ENCODE measurements around the gene CMPK2.

Gene CMPK2

DNA sequence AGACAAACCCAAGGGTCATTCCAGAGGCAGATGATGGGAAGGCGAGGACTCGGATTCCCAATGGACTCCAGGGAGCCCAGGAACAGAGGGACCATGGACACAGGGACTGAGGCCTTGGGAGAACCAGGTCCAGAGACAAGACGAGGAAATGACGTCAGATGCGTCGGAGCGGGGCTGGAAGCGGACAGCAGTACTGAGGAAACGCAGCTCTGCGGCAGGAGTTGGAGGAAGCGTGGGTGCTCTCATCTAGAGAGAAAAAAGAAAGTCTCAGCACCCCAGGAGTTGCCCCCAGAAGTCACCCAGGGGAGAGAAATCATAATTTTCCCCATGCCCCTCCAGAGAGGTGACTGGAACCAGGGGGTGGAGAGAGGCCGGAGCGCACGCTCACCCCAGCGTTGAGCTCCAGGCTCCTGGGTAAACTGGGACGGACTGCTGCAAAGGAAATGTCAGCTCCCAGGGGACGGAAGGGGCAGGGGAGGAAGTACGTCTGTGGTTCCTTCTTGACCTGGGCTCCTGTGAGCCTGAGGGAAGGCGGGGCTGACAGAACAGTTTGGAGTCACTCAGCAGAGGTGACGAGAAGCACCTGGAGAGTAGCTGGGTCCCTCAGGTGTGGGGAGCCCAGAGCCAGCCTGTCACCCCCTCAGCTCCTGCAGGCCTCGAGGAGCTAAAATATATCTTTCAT lies 44.7 kb downstream of the CMPK2 start:
- TF ChIP-seq, protein P1, sequence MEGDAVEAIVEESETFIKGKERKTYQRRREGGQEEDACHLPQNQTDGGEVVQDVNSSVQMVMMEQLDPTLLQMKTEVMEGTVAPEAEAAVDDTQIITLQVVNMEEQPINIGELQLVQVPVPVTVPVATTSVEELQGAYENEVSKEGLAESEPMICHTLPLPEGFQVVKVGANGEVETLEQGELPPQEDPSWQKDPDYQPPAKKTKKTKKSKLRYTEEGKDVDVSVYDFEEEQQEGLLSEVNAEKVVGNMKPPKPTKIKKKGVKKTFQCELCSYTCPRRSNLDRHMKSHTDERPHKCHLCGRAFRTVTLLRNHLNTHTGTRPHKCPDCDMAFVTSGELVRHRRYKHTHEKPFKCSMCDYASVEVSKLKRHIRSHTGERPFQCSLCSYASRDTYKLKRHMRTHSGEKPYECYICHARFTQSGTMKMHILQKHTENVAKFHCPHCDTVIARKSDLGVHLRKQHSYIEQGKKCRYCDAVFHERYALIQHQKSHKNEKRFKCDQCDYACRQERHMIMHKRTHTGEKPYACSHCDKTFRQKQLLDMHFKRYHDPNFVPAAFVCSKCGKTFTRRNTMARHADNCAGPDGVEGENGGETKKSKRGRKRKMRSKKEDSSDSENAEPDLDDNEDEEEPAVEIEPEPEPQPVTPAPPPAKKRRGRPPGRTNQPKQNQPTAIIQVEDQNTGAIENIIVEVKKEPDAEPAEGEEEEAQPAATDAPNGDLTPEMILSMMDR (conservative IDR thresholded peaks at IDR 0.05; ENCODE audit: low read depth, low read length), result no peak
- H3K79me2 ChIP-seq (ENCODE audit: insufficient read depth, low read depth), result no peaks in the 10 kb centered on the region
- H3K9ac ChIP-seq, result no peak overlapping the region
- no peaks in the 10 kb centered on the region for H3K27me3 ChIP-seq (ENCODE audit: insufficient read depth, low read depth)
- no peak overlapping the region for H3K4me3 ChIP-seq (IDR thresholded peaks at IDR 0.05; ENCODE audit: insufficient read depth, low read depth, low read length)
- H3K4me2 ChIP-seq, result no peak overlapping the region
- H2AFZ ChIP-seq (ENCODE audit: low read depth), result no peak overlapping the region
- H3K4me1 ChIP-seq (ENCODE audit: low read depth, poor library complexity, severe bottlenecking), result no peaks in the 10 kb centered on the region
- H4K20me1 ChIP-seq (ENCODE audit: insufficient read depth), result no peaks in the 10 kb centered on the region
- H3K36me3 ChIP-seq (ENCODE audit: insufficient read depth), result no peaks in the 10 kb centered on the region
- H3K27ac ChIP-seq, result no peak overlapping the region

DNA sequence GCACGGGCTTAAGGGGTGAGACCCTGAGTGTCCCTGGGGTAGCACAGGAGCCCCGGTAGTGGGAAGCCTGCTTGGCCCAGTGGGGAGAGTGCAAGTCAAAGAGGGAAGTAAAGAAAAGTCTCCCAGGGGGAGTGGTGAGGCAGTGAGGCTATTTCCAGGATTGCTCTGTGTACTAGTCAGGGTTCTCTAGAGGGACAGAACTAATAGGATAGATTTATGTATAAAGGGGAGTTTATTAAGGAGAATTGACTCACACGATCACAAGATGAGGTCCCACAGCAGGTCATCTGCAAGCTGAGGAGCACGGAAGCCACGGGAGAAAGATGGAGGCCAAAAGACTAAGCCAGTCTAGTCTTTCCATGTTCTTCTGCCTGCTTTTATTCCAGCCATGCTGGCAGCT lies 45.5 kb downstream of the CMPK2 start:
- H3K36me3 ChIP-seq (ENCODE audit: insufficient read depth), result no peaks in the 10 kb centered on the region
- TF ChIP-seq, protein P1 (conservative IDR thresholded peaks at IDR 0.05; ENCODE audit: low read depth, low read length), result no peak
- H3K4me3 ChIP-seq (IDR thresholded peaks at IDR 0.05; ENCODE audit: insufficient read depth, low read depth, low read length), result no peak overlapping the region
- H3K4me2 ChIP-seq, result no peak overlapping the region
- no peaks in the 10 kb centered on the region for H3K79me2 ChIP-seq (ENCODE audit: insufficient read depth, low read depth)
- no peak overlapping the region for H3K27ac ChIP-seq
- H3K4me1 ChIP-seq (ENCODE audit: low read depth, poor library complexity, severe bottlenecking), result no peaks in the 10 kb centered on the region
- H3K9ac ChIP-seq, result no peak overlapping the region
- no peak overlapping the region for H2AFZ ChIP-seq (ENCODE audit: low read depth)
- H3K27me3 ChIP-seq (ENCODE audit: insufficient read depth, low read depth), result no peaks in the 10 kb centered on the region
- H4K20me1 ChIP-seq (ENCODE audit: insufficient read depth), result no peaks in the 10 kb centered on the region

DNA sequence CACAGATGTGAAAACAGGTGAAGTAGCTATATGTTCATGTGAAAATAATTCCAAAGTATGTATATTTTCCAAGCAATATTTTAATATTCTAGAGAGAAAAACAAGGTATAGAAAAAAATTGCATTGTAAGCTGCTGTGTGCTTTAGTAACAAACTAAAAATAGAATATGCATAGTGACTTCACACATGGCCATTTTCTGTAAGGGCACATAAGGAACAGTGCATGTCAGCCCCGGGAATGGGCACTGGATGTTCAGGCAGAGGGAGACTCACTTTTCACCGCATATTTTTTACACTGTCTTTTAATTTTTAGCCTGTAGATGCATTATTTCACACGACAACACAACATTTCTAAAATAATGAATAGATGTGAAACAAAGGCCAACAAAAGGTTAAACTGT lies 46.0 kb downstream of the CMPK2 start:
- TF ChIP-seq, protein P1 (conservative IDR thresholded peaks at IDR 0.05; ENCODE audit: low read depth, low read length), result no peak
- H3K4me3 ChIP-seq (IDR thresholded peaks at IDR 0.05; ENCODE audit: insufficient read depth, low read depth, low read length), result no peak overlapping the region
- H3K27ac ChIP-seq, result no peak overlapping the region
- no peak overlapping the region for H2AFZ ChIP-seq (ENCODE audit: low read depth)
- H3K79me2 ChIP-seq (ENCODE audit: insufficient read depth, low read depth), result no peaks in the 10 kb centered on the region
- H3K4me2 ChIP-seq, result no peak overlapping the region
- no peaks in the 10 kb centered on the region for H4K20me1 ChIP-seq (ENCODE audit: insufficient read depth)
- no peaks in the 10 kb centered on the region for H3K27me3 ChIP-seq (ENCODE audit: insufficient read depth, low read depth)
- H3K9ac ChIP-seq, result no peak overlapping the region
- H3K36me3 ChIP-seq (ENCODE audit: insufficient read depth), result no peaks in the 10 kb centered on the region
- H3K4me1 ChIP-seq (ENCODE audit: low read depth, poor library complexity, severe bottlenecking), result no peaks in the 10 kb centered on the region

DNA sequence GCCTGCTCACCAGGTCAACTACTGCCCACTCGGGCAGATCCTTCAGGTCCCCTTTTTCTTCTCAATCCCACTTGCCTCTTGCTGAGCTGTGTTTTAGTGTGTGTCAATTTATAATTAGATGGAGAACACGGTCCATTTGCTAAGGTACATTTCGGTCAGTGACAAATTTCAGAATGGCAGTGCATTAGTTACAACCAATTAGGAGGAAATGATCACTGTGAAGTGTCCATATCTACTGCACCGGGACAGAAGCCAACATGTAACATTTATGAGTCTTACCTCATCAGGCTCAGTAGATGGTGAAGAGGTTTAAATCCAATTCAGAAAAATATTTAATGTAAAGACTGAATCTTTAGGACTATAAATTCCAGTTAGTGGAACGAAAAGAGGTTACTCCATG lies 47.7 kb downstream of the CMPK2 start:
- Histone ChIP-seq H3K9ac (no peak overlapping the region), H3K27me3 (ENCODE audit: insufficient read depth, low read depth) (no peaks in the 10 kb centered on the region), H3K27ac (no peak overlapping the region), H4K20me1 (ENCODE audit: insufficient read depth) (no peaks in the 10 kb centered on the region), H3K36me3 (ENCODE audit: insufficient read depth) (no peaks in the 10 kb centered on the region), H3K79me2 (ENCODE audit: insufficient read depth, low read depth) (no peaks in the 10 kb centered on the region), H2AFZ (ENCODE audit: low read depth) (no peak overlapping the region), H3K4me1 (ENCODE audit: low read depth, poor library complexity, severe bottlenecking) (no peaks in the 10 kb centered on the region), H3K4me3 (IDR thresholded peaks at IDR 0.05; ENCODE audit: insufficient read depth, low read depth, low read length) (no peak overlapping the region), H3K4me2 (no peak overlapping the region)
- TF ChIP-seq, protein P1 (conservative IDR thresholded peaks at IDR 0.05; ENCODE audit: low read depth, low read length), result no peak
